ENCODE data around the gene PTTG1. TPM values are rescaled to one million over a fixed set of nuclear protein-coding genes. Genes with fewer than 3 reads are reported as not detected.

Gene PTTG1
- total RNA-seq, 1 donor from 2014 or later, result 9.1 TPM

- ATAC-seq, result no peak
- TF ChIP-seq CTCF (IDR thresholded peaks at IDR 0.05), result no peak
- Histone ChIP-seq H3K4me3 (peak overlapping the region; percentile 73), H3K4me1 (peaks cover 20% of the 10 kb centered on the region), H3K27ac (peak overlapping the region; percentile 84), H3K9me3 (no peaks in the 10 kb centered on the region), H3K36me3 (peaks cover 24% of the 10 kb centered on the region), H3K27me3 (ENCODE audit: low read depth) (no peaks in the 10 kb centered on the region)
- no peak for DNase-seq
- intact Hi-C loops (cut with DNase I), result no loop called here
These were observed 22.8 kb upstream of the PTTG1 start for GRCh38 chr5:160398806-160399205.

- Histone ChIP-seq H3K36me3 (peaks cover 33% of the 10 kb centered on the region), H3K4me1 (peaks cover 20% of the 10 kb centered on the region), H3K27ac (peak within 1 kb of the TSS; percentile 84), H3K9me3 (no peaks in the 10 kb centered on the region), H3K27me3 (ENCODE audit: low read depth) (no peaks in the 10 kb centered on the region), H3K4me3 (peak within 1 kb of the TSS; percentile 73)
- no peak for TF ChIP-seq CTCF (IDR thresholded peaks at IDR 0.05)
- DNase-seq (peak; percentile 93), ATAC-seq (peak; percentile 99 to 100)
- intact Hi-C loops (cut with DNase I), result no loop called here
These were observed 22.0 kb upstream of the PTTG1 start, which contains the start of gene FAM200C for GRCh38 chr5:160399402-160400353. Gene FAM200C, minus strand, starts transcription at chr5:160400054. Its CDS starts 4,564 bp downstream, at chr5:160395490.

GRCh38 chr5:160418561-160419457 is 2.8 kb upstream of the PTTG1 start, which contains the start of gene SLU7:
Gene SLU7, minus strand, starts transcription at chr5:160419081. Its CDS starts 3,787 bp downstream, at chr5:160415294.
- Histone ChIP-seq H3K36me3 (peaks cover 16% of the 10 kb centered on the region), H3K27ac (peak within 1 kb of the TSS; percentile 91), H3K9me3 (no peaks in the 10 kb centered on the region), H3K27me3 (ENCODE audit: low read depth) (no peaks in the 10 kb centered on the region), H3K4me3 (peak within 1 kb of the TSS; percentile 81), H3K4me1 (peaks cover 36% of the 10 kb centered on the region)
- no peak for TF ChIP-seq CTCF (IDR thresholded peaks at IDR 0.05)
- intact Hi-C loops (cut with DNase I), result no loop called here
- DNase-seq (peak; percentile 94), ATAC-seq (peak; percentile 94 to 95)

GRCh38 chr5:160419458-160420330 is 2.0 kb upstream of the PTTG1 start:
- Histone ChIP-seq H3K4me3 (peak overlapping the region; percentile 81), H3K36me3 (peaks cover 7% of the 10 kb centered on the region), H3K4me1 (peaks cover 36% of the 10 kb centered on the region), H3K27ac (peak overlapping the region; percentile 91), H3K27me3 (ENCODE audit: low read depth) (no peaks in the 10 kb centered on the region), H3K9me3 (no peaks in the 10 kb centered on the region)
- TF ChIP-seq CTCF (IDR thresholded peaks at IDR 0.05), result no peak
- no peak for ATAC-seq
- DNase-seq, result no peak
- intact Hi-C loops (cut with DNase I), result no loop called here

GRCh38 chr5:160420331-160420610 is 1.4 kb upstream of the PTTG1 start:
- no peak for DNase-seq
- ATAC-seq, result no peak
- peaks cover 36% of the 10 kb centered on the region for H3K4me1 ChIP-seq
- no peaks in the 10 kb centered on the region for H3K27me3 ChIP-seq (ENCODE audit: low read depth)
- H3K36me3 ChIP-seq, result peaks cover 1% of the 10 kb centered on the region
- intact Hi-C loops (cut with DNase I), result no loop called here
- H3K27ac ChIP-seq, result no peak overlapping the region
- no peaks in the 10 kb centered on the region for H3K9me3 ChIP-seq
- H3K4me3 ChIP-seq, result no peak overlapping the region
- no peak for TF ChIP-seq CTCF (IDR thresholded peaks at IDR 0.05)

Data from lower lobe of right lung (tissue), 2 donors.